Stimulated activated CD4-positive, alpha-beta T cell treated with anti-CD3 and anti-CD28 coated beads, Interleukin-12 subunit alpha, Interleukin-12 subunit beta, amount 100 ng/mL, for 4 hours (primary cell): ENCODE data around the gene TRPM4.
"Not testable (repeated sequence)": the region's sequence is repeated elsewhere in the genome, so short reads cannot be mapped to it uniquely, and the experiment has no call there.

Experiments
- DNase-seq: peaks from one replicate; pipeline ENCODE4 v3.0.0-alpha.2; 2020

The TRPM4 gene

GRCh38 chr19:49152119-49152550 lies 5.5 kb upstream of the TRPM4 start:
- no peak for DNase-seq

- DNase-seq, result no peak
Measured at GRCh38 chr19:49153167-49153809, 4.3 kb upstream of the TRPM4 start.

DNA sequence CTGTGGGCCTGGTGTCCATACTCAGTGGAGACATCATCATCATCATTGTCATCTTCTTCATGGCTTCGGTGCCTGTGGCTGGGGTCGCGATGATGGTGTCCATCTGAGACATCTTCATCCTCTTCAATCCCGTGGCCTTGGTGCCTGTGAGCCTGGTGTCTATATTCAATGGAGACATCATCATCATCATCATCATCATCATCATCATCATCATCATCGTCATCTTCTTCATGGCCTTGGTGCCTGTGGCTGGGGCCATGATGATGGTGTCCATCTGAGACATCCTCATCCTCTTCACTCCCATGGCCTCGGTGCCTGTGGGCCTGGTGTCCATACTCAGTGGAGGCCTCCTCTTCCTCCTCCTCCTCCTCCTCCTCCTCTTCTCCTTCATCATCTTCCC lies 3.3 kb upstream of the TRPM4 start:
- DNase-seq, result no peak

DNA sequence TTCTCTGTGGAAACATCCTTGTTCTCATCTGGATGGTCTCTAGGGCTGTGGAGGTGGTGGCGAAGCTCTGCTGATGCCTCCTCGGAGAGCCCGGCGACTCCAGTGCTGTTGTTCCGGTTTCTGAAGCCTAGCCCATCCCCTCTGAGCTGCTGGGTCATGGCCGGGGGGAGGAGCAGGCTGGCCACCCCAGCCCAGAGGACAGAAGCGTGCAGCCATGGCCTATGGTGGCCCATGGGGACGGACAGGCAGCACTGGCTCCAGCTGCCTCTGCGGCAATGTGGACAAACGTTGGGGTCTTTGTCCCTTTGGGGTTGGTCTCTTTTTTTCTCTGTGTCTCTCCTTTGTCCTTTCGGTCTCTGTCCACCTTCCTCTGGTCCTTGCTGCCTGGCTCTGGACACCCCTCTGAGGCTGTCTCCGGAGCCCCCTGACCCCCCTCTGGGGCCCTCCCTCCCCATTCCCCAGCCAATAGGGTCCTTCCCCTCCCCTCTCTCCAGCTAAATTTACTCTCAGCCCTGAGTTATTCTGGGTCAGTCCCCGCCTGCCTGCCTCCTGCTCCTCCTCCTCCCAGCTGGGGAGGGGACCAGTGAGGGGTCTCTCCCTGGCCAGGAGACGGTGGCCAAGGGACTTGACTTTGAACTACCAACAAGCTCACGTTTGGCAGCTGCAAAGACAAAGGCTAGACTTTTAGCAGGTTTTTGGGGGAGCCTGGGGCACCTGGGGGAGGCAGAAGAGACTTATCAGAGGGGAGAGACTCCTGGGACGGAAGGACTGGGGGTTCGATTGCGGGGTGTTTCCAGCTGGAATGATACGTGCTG lies 2.4 kb upstream of the TRPM4 start, which contains the start of gene HRC:
Gene HRC (minus strand): TSS at position 392 of the 815 bp plus-strand sequence. CDS start 159 bp downstream, at position 233.
- no peak for DNase-seq

DNA sequence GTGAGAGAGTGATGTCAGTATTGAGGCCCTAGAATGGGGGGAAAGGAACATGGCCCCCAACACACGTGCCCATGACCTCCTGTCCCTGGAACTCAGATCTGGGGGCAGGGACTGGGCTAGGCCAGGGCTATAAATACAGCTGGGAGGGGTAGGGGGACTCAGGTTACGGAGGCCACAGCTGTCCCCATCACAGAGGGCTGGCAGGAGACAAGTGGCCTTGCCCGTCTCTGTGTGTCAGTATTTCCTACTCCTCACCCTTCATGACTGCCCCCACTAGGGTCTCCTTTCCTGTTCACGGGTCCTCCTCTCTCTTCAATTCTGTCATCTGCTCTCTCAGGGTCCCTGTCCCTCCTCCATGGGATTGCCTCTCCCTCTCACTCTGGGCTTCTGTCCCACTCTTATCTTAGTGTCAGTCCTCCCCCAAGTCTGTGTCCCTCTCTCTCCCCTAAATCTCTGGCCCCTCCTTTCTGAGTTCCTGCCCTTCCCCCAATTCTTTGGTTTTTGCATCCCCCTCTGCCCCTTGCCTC lies 1.7 kb upstream of the TRPM4 start:
- no peak for DNase-seq

DNA sequence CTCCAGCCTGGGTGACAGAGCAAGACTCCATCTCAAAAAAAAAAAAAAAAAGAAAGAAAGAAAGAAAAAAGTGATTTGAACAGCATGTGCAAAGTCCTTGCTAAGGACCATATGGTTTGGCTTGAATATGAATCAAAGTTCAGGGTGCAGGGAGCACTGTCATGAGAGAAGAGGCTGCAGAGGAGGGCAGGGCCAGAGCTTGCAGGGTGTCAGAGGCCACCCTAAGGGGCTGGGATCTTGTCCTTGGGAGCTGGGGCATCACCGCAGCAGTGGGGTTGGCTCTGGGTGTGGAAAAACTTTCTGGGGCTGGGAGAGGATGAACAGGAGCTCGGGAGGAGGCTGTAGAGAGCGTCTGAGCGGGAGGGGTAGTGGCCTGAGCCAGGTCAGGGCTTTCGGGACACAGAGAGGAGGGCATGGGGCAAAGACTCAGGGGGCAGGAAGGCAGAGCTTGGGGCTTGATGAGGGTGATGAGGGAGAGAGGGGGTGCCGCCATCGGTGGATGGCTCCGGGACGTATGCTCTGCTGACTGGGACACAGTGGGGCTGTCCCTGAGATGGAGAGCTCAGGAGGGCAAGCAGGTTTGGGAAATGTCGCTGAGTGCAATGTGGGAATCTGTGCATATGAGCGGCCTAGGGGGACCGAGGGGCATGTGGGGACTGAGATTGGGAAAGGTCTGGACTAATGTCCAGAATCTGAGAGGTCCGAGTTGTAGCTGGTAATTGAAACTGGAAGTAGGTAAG lies 3.0 kb downstream of the TRPM4 start:
- DNase-seq, result no peak

DNA sequence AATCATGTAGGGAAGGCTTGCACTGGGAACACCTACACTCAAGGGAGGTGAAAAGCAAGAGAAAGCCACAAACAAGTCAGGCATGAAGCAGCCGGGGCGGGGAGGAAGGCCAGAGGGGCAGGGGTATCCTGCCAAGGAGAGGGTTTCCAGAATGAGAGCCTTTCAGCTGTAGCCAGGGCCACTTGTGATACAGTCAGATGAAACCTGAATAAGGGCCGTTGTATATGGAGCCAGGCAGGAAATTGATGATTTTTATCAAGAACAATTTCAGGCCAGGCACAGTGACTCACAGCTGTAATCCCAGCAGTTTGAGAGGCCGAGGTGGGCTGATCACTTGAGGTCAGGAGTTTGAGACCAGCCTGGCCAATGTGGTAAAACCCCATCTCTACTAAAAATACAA lies 4.4 kb downstream of the TRPM4 start:
- DNase-seq, result no peak

- no peak for DNase-seq
Measured at GRCh38 chr19:49165111-49165750, 7.6 kb downstream of the TRPM4 start.

DNA sequence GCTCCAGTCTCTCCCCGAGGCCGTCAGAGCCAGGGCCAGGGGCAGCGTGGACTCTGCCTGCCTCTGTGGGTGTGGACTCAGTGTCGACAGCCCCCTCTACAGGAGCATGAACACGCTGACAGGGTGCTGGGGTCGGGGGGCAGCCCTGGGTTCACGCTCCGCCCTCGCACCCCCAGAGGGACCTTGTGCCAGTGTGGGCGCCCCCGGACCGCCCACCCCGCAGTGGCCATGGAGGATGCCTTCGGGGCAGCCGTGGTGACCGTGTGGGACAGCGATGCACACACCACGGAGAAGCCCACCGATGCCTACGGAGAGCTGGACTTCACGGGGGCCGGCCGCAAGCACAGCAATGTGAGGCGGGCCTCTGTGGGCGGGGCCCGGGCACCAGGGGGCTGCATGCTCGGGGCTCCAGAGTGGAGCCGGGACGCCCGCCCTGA lies 8.3 kb downstream of the TRPM4 start:
- DNase-seq, result no peak

- DNase-seq, result no peak
Measured at GRCh38 chr19:49167857-49168409, 10.3 kb downstream of the TRPM4 start.

DNA sequence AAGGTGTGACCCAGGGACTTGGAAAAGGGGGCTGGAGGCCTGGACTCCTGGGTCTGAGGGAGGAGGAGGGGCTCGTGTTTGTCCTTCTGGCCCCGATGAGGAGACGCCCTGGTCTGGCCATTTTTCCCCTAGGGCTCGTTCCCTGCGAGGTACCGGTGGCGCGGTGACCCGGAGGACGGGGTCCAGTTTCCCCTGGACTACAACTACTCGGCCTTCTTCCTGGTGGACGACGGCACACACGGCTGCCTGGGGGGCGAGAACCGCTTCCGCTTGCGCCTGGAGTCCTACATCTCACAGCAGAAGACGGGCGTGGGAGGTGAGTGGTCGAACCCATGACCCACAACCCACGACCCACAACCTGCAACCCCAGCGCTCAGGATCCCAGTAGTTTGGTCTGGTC lies 10.8 kb downstream of the TRPM4 start:
- no peak for DNase-seq

- DNase-seq, result no peak
Measured at GRCh38 chr19:49173198-49173597, 15.6 kb downstream of the TRPM4 start.

- no peak for DNase-seq
Measured at GRCh38 chr19:49180659-49181058, 23.1 kb downstream of the TRPM4 start.

GRCh38 chr19:49182010-49182847 lies 24.6 kb downstream of the TRPM4 start:
- not testable (repeated sequence) for DNase-seq

GRCh38 chr19:49182848-49183375 lies 25.3 kb downstream of the TRPM4 start:
- no peak for DNase-seq

- no peak for DNase-seq
Measured at GRCh38 chr19:49186108-49186507, 28.5 kb downstream of the TRPM4 start.

GRCh38 chr19:49188626-49189200 lies 31.1 kb downstream of the TRPM4 start:
- no peak for DNase-seq

- DNase-seq, result no peak
Measured at GRCh38 chr19:49189259-49189658, 31.7 kb downstream of the TRPM4 start.

- DNase-seq, result no peak
Measured at GRCh38 chr19:49190781-49191180, 33.2 kb downstream of the TRPM4 start.

GRCh38 chr19:49193822-49194394 lies 36.3 kb downstream of the TRPM4 start:
- no peak for DNase-seq
